Glomerular visceral epithelial cell (primary cell): ENCODE measurements around the gene TRDN.
"Not testable (repeated sequence)": the region's sequence is repeated elsewhere in the genome, so short reads cannot be mapped to it uniquely, and the experiment has no call there.

Experiments
- DNase-seq: peaks from one replicate; pipeline ENCODE4 v3.0.0-alpha.2; 2016; ENCODE audit errors: extremely low spot score

TRDN gene

GRCh38 chr6:123404975-123405374 lies 231.8 kb downstream of the TRDN start:
- DNase-seq = no peak

DNA sequence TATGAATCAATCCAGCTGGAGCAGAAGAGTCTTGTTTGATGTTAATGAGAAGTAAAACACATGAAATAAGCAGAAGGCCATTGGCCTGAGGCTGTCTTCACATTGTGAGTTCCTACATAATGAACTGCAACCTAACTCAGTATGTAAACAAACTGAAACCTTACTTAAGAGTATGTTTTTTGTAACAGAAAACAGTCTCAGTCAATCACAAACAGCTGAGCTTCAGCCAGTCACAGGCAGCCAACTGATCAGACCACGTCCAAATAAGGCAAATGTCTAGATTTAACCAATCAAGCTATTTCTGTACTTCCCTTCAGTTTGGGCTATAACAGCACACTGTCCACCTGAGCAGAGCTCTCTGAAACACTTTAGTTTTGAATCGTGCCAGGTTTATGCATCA lies 234.7 kb downstream of the TRDN start:
- DNase-seq = no peak

DNA sequence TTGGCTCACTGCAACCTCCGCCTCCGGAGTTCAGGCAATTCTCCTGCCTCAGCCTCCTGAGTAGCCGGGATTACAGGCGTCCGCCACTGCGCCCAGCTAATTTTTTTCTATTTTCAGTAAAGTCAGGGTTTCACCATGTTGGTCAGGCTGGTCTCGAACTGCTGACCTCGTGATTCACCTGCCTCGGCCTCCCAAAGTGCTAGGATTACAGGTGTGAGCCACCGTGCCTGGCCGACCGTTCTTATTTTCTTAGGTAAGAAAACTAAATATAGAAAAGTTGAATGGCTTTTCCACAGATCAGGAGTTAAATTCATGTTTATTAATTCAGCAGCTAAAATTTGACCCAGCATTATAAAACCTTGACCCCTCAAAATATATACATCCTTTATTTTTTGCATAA lies 238.7 kb downstream of the TRDN start:
- DNase-seq = no peak

DNA sequence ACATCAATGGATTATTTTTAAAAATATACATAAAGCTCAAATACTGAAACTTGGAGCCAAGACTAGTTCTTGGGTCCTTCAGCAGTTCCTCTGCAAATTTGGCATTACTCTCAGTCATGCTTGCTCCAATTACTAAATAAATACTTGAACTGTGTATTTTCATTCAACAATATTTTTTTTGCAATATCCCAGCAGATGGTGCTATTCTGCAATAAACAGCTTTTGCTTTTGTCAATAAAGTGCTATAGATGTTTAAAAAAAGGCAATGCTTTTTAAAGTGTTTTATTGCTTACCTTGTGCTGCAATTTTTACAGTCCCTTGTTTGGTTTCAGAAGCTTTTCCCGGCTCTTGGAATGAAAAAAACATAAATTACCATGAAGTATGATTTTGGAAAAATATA lies 243.4 kb downstream of the TRDN start:
- DNase-seq = no peak

DNA sequence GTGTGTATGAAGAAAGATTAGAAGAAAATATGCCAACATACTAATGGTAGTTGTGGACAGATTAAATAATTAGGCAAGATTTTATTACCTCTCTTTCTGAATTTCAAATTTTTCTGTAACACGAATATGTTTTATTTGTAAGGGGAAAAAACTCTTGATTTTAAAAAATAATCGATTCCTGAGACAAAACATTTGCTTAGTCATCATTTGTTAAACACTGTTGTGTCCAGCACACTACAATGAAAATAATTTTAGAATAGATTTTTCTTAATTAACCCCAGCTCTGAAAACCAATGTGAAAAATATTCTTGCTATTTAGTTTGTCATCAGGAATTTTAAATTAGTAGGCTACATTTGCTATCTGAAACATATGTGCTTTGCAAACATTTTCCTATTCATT lies 253.0 kb downstream of the TRDN start:
- DNase-seq = no peak

- DNase-seq = peak; percentile 2
Observed at GRCh38 chr6:123380257-123380656, 256.5 kb downstream of the TRDN start.

- DNase-seq = no peak
Observed at GRCh38 chr6:123372737-123373136, 264.0 kb downstream of the TRDN start.

DNA sequence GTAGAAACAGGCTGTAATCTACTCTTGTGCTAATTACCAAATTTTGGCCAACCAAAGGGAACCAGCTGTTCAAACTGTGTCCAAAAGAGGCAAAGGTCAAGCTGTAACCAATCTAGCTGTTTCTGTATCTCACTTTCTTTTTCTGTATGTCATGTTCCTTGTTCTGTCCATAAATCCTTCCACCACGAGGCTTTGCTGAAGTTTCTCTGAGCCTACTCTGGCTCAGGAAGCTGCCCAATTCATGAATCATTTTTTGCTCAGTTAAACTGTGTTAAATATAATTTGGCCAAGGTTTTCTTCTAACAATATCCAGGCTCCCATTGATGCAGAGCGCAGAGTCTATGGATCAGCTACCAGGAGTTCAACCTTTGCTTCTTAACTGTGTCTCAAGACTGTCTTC lies 272.8 kb downstream of the TRDN start:
- DNase-seq = no peak

DNA sequence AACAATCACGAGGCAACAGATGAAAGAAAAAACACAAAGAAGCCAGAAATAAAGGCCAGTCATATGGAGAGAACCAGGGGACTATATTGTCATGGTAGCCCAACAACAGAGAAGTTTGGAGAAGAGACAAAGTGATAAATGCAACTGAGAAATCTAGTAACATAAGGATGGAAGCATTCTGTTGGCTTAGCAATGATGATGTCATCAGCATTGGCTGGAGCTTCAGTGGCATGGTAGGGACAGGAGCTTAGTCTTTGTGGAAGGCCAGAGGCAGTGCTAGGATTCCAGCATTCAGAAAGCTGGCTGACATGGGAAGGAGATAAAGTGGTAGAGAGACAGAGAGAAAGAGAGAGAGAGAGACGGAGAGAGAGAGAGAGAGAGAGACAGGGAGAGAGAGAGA lies 276.4 kb downstream of the TRDN start:
- DNase-seq = no peak

DNA sequence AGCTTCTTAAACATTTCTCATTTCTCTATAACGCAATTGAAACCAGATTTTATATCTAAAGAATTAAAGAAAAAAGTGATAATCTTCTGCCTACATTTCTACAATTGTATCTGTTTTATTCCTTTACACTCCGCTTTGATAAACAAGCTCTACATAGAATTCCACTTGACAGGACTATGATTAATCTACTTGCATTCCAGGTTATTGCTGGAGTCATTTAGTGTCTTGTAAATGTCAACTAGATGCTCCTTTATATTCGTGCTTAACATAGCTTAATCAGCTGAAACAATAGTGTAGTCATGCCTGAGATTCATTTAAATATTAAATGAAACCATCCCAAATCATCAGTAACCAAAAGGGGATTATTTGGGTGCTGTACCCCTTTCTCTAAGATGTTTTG lies 284.0 kb downstream of the TRDN start:
- DNase-seq = no peak

- DNase-seq = no peak
Observed at GRCh38 chr6:123352279-123352678, 284.5 kb downstream of the TRDN start.

GRCh38 chr6:123343836-123344235 lies 292.9 kb downstream of the TRDN start:
- no peak for DNase-seq

DNA sequence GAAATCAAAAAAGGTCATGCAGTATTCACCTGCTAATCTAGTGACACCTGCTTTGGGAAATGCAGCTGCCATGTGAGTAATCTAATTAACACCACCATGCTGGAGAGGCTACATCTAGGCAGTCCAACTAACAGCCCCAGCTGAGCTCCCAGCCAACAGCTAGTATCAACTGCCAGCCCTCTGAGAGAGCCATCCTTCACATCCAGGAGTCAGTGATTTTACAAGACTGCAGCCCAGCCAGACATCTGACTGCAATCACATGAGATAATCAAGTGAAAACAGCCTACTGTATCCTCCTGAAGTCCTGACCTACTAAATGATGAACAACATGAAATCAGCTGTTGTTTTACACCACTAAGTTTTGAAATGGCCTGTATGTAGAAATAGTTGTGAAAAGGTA lies 298.4 kb downstream of the TRDN start:
- no peak for DNase-seq

GRCh38 chr6:123333000-123333756 lies 303.6 kb downstream of the TRDN start:
- DNase-seq = no peak

DNA sequence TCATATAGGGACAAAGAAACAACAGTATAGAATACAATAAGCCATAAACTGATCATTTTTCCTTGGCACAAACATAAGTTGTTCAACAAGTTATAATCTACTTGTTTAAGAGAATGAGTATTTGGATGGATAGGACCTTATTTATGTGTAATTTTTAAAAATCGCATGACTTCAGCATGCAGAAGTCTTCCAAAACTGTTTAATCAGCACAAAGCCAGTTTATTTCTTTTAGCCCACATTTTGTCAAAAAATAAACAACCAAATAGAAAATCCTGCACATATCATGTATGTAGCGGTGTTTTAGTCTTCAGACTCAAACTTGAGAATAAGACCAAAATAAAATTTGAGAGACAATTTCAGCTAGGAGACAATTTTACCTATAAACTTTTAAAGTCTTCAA lies 304.7 kb downstream of the TRDN start:
- no peak for DNase-seq

- no peak for DNase-seq
Observed at GRCh38 chr6:123329337-123329736, 307.4 kb downstream of the TRDN start.

GRCh38 chr6:123323452-123324329 lies 313.1 kb downstream of the TRDN start:
- no peak for DNase-seq

GRCh38 chr6:123321020-123321419 lies 315.7 kb downstream of the TRDN start:
- no peak for DNase-seq

DNA sequence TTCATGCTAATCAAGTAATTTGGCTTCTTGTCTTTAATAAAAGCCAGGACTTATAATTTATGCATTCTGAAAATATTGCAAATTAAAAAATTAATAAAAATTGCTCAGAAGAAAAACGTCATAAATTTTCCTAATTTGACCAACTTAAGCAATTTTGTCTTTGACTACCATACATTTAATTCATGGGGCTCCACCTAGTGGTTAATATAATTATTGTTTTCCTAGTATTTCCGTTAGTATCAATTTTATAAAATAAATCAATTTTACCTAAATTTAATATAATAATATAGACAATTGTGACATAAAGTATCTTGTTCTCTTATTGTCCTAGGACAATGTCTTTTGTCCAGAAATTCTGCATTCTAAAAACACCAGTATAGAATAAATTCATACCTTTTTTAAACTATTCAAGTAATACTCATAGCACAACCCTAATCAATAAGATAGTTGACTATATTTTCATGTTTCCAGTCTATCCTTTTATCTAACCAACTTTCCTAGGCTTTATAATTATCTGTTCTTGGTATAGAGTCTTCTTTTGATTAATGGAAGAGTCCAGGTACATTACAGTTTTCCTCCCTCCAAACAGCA lies 319.9 kb downstream of the TRDN start:
- DNase-seq = no peak

DNA sequence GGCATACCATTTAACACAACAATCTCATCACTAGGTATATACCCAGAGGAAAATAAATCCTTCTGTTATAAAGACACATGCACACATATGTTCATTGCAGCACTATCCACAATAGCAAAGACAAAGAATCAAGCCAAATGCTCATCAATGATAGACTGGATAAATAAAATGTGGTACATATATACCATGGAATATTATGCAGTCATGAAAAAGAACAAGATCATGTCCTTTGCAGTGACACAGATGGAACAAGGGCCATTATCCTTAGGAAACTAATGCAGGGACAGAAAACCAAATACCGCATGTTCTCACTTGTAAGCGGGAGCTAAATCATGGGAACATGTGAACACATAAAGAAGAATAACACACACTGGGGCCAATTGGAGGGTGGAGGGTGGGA lies 322.3 kb downstream of the TRDN start:
- not testable (repeated sequence) for DNase-seq

GRCh38 chr6:123309130-123309529 lies 327.6 kb downstream of the TRDN start:
- no peak for DNase-seq

- DNase-seq = no peak
Observed at GRCh38 chr6:123306334-123306733, 330.4 kb downstream of the TRDN start.

DNA sequence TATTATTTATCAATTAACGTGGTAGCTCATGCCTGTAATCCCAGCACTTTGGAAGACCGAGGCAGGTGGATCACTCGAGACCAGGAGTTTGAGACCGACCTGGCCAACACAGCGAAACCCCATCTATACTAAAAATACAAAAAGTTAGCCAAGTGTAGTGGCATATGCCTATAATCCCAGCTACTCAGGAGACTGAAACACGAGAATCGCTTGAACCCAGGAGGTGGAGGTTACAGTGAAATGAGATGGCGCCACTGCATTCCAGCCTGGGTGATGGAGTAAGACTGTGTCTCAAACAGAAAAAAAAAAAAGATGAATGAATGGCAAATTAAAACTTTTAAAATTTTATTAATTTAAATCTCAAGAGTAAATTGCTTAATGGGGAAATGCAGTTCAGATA lies 341.1 kb downstream of the TRDN start:
- DNase-seq = no peak
